ENCODE results near the gene EPSTI1.

EPSTI1 gene

GRCh38 chr13:42926043-42926442, 66.0 kb downstream of the EPSTI1 start:
- Mint-ChIP-seq H3K4me3 (no peak overlapping the region), H3K27me3 (no peaks in the 10 kb centered on the region), H3K27ac (no peak overlapping the region), H3K4me1 (no peaks in the 10 kb centered on the region), H3K36me3 (peaks cover 41 to 56% of the 10 kb centered on the region in 2 donors), H3K9me3 (no peaks in the 10 kb centered on the region)
- DNase-seq (no peak), ATAC-seq (replicated peaks) (no peak)

GRCh38 chr13:42925626-42926025, 66.4 kb downstream of the EPSTI1 start:
- Mint-ChIP-seq H3K36me3 (peaks cover 41 to 56% of the 10 kb centered on the region in 2 donors), H3K4me1 (no peaks in the 10 kb centered on the region), H3K27me3 (no peaks in the 10 kb centered on the region), H3K4me3 (no peak overlapping the region), H3K27ac (no peak overlapping the region), H3K9me3 (no peaks in the 10 kb centered on the region)
- ATAC-seq (replicated peaks): no peak
- DNase-seq: no peak

GRCh38 chr13:42924344-42924743, 67.7 kb downstream of the EPSTI1 start:
- H3K27me3 Mint-ChIP-seq: no peaks in the 10 kb centered on the region
- peaks cover 47 to 66% of the 10 kb centered on the region in 2 donors for H3K36me3 Mint-ChIP-seq
- DNase-seq (no peak), ATAC-seq (replicated peaks) (no peak)
- no peaks in the 10 kb centered on the region for H3K4me1 Mint-ChIP-seq
- H3K27ac Mint-ChIP-seq: no peak overlapping the region
- H3K4me3 Mint-ChIP-seq: no peak overlapping the region
- no peaks in the 10 kb centered on the region for H3K9me3 Mint-ChIP-seq

GRCh38 chr13:42907745-42908144, 84.3 kb downstream of the EPSTI1 start:
- no peaks in the 10 kb centered on the region for H3K4me1 Mint-ChIP-seq
- no peaks in the 10 kb centered on the region for H3K27me3 Mint-ChIP-seq
- no peak overlapping the region for H3K27ac Mint-ChIP-seq
- DNase-seq (no peak), ATAC-seq (replicated peaks) (no peak)
- H3K9me3 Mint-ChIP-seq: no peaks in the 10 kb centered on the region
- H3K36me3 Mint-ChIP-seq: peaks cover 3 to 37% of the 10 kb centered on the region in 2 donors
- no peak overlapping the region for H3K4me3 Mint-ChIP-seq

GRCh38 chr13:42906257-42906656, 85.8 kb downstream of the EPSTI1 start:
- H3K4me1 Mint-ChIP-seq: no peaks in the 10 kb centered on the region
- DNase-seq: no peak
- no peaks in the 10 kb centered on the region for H3K9me3 Mint-ChIP-seq
- no peak overlapping the region for H3K4me3 Mint-ChIP-seq
- H3K36me3 Mint-ChIP-seq: peaks cover 0 to 38% of the 10 kb centered on the region in 2 donors
- H3K27me3 Mint-ChIP-seq: no peaks in the 10 kb centered on the region
- no peak overlapping the region for H3K27ac Mint-ChIP-seq
- no peak for ATAC-seq (replicated peaks)

GRCh38 chr13:42905579-42905978, 86.5 kb downstream of the EPSTI1 start:
- H3K4me1 Mint-ChIP-seq: no peaks in the 10 kb centered on the region
- peaks cover 0 to 35% of the 10 kb centered on the region in 2 donors for H3K36me3 Mint-ChIP-seq
- ATAC-seq (replicated peaks) (no peak), DNase-seq (no peak)
- no peak overlapping the region for H3K4me3 Mint-ChIP-seq
- no peak overlapping the region for H3K27ac Mint-ChIP-seq
- no peaks in the 10 kb centered on the region for H3K27me3 Mint-ChIP-seq
- no peaks in the 10 kb centered on the region for H3K9me3 Mint-ChIP-seq

- Mint-ChIP-seq H3K27ac (no peak overlapping the region), H3K36me3 (peaks cover 9 to 39% of the 10 kb centered on the region in 2 donors), H3K4me3 (no peak overlapping the region), H3K27me3 (no peaks in the 10 kb centered on the region), H3K4me1 (peaks cover 0 to 2% of the 10 kb centered on the region in 2 donors), H3K9me3 (no peaks in the 10 kb centered on the region)
- no peak for ATAC-seq (replicated peaks)
- no peak for DNase-seq
These were observed 92.8 kb downstream of the EPSTI1 start for GRCh38 chr13:42899266-42899665.

- Mint-ChIP-seq H3K4me3 (no peak overlapping the region), H3K36me3 (peaks cover 9 to 24% of the 10 kb centered on the region in 2 donors), H3K4me1 (peaks cover 0 to 2% of the 10 kb centered on the region in 2 donors), H3K9me3 (no peaks in the 10 kb centered on the region), H3K27me3 (no peaks in the 10 kb centered on the region), H3K27ac (no peak overlapping the region)
- DNase-seq (no peak), ATAC-seq (replicated peaks) (no peak)
These were observed 96.3 kb downstream of the EPSTI1 start for GRCh38 chr13:42895776-42896175.

GRCh38 chr13:42894765-42895243, 97.2 kb downstream of the EPSTI1 start:
- Mint-ChIP-seq H3K36me3 (peaks cover 11 to 25% of the 10 kb centered on the region in 2 donors), H3K27me3 (no peaks in the 10 kb centered on the region), H3K27ac (no peak overlapping the region), H3K4me3 (no peak overlapping the region), H3K4me1 (peaks cover 0 to 2% of the 10 kb centered on the region in 2 donors), H3K9me3 (no peaks in the 10 kb centered on the region)
- no peak for ATAC-seq (replicated peaks)
- DNase-seq: no peak

- Mint-ChIP-seq H3K27me3 (no peaks in the 10 kb centered on the region), H3K9me3 (no peaks in the 10 kb centered on the region), H3K4me3 (no peak overlapping the region), H3K27ac (no peak overlapping the region), H3K4me1 (no peaks in the 10 kb centered on the region), H3K36me3 (peaks cover 13 to 22% of the 10 kb centered on the region in 2 donors)
- no peak for ATAC-seq (replicated peaks)
- no peak for DNase-seq
These were observed 98.8 kb downstream of the EPSTI1 start for GRCh38 chr13:42893214-42893671.

- DNase-seq (no peak), ATAC-seq (replicated peaks) (no peak)
- Mint-ChIP-seq H3K4me1 (no peaks in the 10 kb centered on the region), H3K9me3 (no peaks in the 10 kb centered on the region), H3K36me3 (peaks cover 11 to 22% of the 10 kb centered on the region in 2 donors), H3K4me3 (no peak overlapping the region), H3K27me3 (no peaks in the 10 kb centered on the region), H3K27ac (no peak overlapping the region)
These were observed 99.3 kb downstream of the EPSTI1 start for GRCh38 chr13:42892760-42893159.

GRCh38 chr13:42891591-42891990, 100.5 kb downstream of the EPSTI1 start:
- ATAC-seq (replicated peaks): no peak
- H3K4me1 Mint-ChIP-seq: no peaks in the 10 kb centered on the region
- H3K9me3 Mint-ChIP-seq: no peaks in the 10 kb centered on the region
- H3K27me3 Mint-ChIP-seq: no peaks in the 10 kb centered on the region
- H3K36me3 Mint-ChIP-seq: peaks cover 10 to 19% of the 10 kb centered on the region in 2 donors
- H3K27ac Mint-ChIP-seq: no peak overlapping the region
- no peak for DNase-seq
- no peak overlapping the region for H3K4me3 Mint-ChIP-seq

- DNase-seq (no peak), ATAC-seq (replicated peaks) (no peak)
- Mint-ChIP-seq H3K9me3 (no peaks in the 10 kb centered on the region), H3K27me3 (peaks cover 1 to 10% of the 10 kb centered on the region in 2 donors), H3K4me3 (no peak overlapping the region), H3K36me3 (peaks cover 10 to 17% of the 10 kb centered on the region in 2 donors), H3K27ac (no peak overlapping the region), H3K4me1 (no peaks in the 10 kb centered on the region)
These were observed 106.7 kb downstream of the EPSTI1 start for GRCh38 chr13:42885325-42885724.

GRCh38 chr13:42883771-42884467, 108.1 kb downstream of the EPSTI1 start:
- no peak overlapping the region for H3K4me3 Mint-ChIP-seq
- H3K9me3 Mint-ChIP-seq: no peaks in the 10 kb centered on the region
- peaks cover 0 to 5% of the 10 kb centered on the region in 2 donors for H3K4me1 Mint-ChIP-seq
- peaks cover 9 to 18% of the 10 kb centered on the region in 2 donors for H3K27me3 Mint-ChIP-seq
- no peak for ATAC-seq (replicated peaks)
- H3K36me3 Mint-ChIP-seq: peaks cover 10 to 19% of the 10 kb centered on the region in 2 donors
- DNase-seq: no peak
- H3K27ac Mint-ChIP-seq: no peak overlapping the region

GRCh38 chr13:42883142-42883541, 108.9 kb downstream of the EPSTI1 start:
- ATAC-seq (replicated peaks) (no peak), DNase-seq (no peak)
- Mint-ChIP-seq H3K27ac (no peak overlapping the region), H3K36me3 (peaks cover 9 to 17% of the 10 kb centered on the region in 2 donors), H3K4me3 (no peak overlapping the region), H3K9me3 (no peaks in the 10 kb centered on the region), H3K27me3 (peaks cover 9 to 18% of the 10 kb centered on the region in 2 donors), H3K4me1 (peaks cover 0 to 7% of the 10 kb centered on the region in 2 donors)

Measured in stimulated activated naive B cell treated with anti-CD40 and anti-IgM and Interleukin-4, amounts not matched to agents 10 μg/mL and 1 μg/mL and 100 μg/mL, for 72 hours (primary cell).